ENCODE data around the gene CERS6.

CERS6 gene

DNA sequence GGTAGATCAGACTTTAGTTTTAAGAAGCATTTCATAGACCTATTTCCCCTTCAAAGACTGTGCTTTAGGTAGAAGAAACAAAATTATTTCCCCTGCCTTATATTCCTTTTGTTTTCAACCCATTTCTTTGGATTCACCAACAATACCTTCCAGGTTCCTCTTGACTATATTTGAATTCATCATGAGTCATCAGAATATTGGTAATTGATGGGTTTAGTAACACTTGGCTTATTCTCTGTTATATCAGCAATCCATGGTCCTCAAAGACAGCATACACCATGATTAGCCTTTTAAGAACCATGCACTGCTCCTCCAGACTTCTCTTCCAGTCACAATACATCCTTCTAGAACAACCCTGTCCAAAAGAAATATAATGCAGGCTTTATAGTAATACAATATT lies 263.4 kb downstream of the CERS6 start:
- ChIA-PET POLR2A (no interaction called here), CTCF (interaction anchor here (1.6 kb wide), 1 partner anchor 14 kb away, joined by 4 read pairs; no protein-coding TSS in a partner anchor)
- Histone ChIP-seq H3K9me3 (ENCODE audit: control insufficient read depth, insufficient read depth, low read depth, low read length) (no peaks in the 10 kb centered on the region), H3K36me3 (ENCODE audit: control insufficient read depth in 2 of 2, insufficient read depth in 1 of 2, low read length in 2 of 2) (peaks cover 0 to 13% of the 10 kb centered on the region in 2 experiments; a peak in 1 of 3 replicates), H3K4me1 (ENCODE audit: control insufficient read depth, insufficient read depth, low read length) (no peaks in the 10 kb centered on the region), H3K4me3 (ENCODE audit: low read depth, low read length) (no peak overlapping the region), H3K27ac (ENCODE audit: extremely low read depth, low read depth, low read length) (no peak overlapping the region)
- TF ChIP-seq TCF7L2 (IDR thresholded peaks at IDR 0.05; ENCODE audit: borderline replicate concordance, low read depth, low read length) (no peak), ZNF830 (tag by site-specific recombination; IDR thresholded peaks at IDR 0.05; ENCODE audit: low read depth) (no peak), ZNF433 (tag by site-specific recombination; IDR thresholded peaks at IDR 0.05; ENCODE audit: low read depth) (no peak), ZNF146 (tag by site-specific recombination; IDR thresholded peaks at IDR 0.05) (no peak), ZNF664 (tag by site-specific recombination; IDR thresholded peaks at IDR 0.05) (no peak), ZNF670 (tag by site-specific recombination; IDR thresholded peaks at IDR 0.05; ENCODE audit: low read depth) (no peak), ZNF555 (tag by site-specific recombination; conservative IDR thresholded peaks at IDR 0.05) (no peak), ZNF398 (tag by site-specific recombination; IDR thresholded peaks at IDR 0.05) (no peak), ZNF302 (tag by site-specific recombination; IDR thresholded peaks at IDR 0.05; ENCODE audit: low read depth) (no peak), WT1 (tag by site-specific recombination; IDR thresholded peaks at IDR 0.05) (no peak)
- TF ChIP-seq, protein P1, sequence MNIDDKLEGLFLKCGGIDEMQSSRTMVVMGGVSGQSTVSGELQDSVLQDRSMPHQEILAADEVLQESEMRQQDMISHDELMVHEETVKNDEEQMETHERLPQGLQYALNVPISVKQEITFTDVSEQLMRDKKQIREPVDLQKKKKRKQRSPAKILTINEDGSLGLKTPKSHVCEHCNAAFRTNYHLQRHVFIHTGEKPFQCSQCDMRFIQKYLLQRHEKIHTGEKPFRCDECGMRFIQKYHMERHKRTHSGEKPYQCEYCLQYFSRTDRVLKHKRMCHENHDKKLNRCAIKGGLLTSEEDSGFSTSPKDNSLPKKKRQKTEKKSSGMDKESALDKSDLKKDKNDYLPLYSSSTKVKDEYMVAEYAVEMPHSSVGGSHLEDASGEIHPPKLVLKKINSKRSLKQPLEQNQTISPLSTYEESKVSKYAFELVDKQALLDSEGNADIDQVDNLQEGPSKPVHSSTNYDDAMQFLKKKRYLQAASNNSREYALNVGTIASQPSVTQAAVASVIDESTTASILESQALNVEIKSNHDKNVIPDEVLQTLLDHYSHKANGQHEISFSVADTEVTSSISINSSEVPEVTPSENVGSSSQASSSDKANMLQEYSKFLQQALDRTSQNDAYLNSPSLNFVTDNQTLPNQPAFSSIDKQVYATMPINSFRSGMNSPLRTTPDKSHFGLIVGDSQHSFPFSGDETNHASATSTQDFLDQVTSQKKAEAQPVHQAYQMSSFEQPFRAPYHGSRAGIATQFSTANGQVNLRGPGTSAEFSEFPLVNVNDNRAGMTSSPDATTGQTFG (tag by site-specific recombination; IDR thresholded peaks at IDR 0.05; ENCODE audit: borderline replicate concordance), result no peak

GRCh38 chr2:168722592-168722991 lies 266.5 kb downstream of the CERS6 start:
- Histone ChIP-seq H3K9me3 (ENCODE audit: control insufficient read depth, insufficient read depth, low read depth, low read length) (no peaks in the 10 kb centered on the region), H3K36me3 (ENCODE audit: control insufficient read depth in 2 of 2, insufficient read depth in 1 of 2, low read length in 2 of 2) (peaks cover 0 to 13% of the 10 kb centered on the region in 2 experiments; a peak in 1 of 3 replicates), H3K27ac (ENCODE audit: extremely low read depth, low read depth, low read length) (no peak overlapping the region), H3K4me1 (ENCODE audit: control insufficient read depth, insufficient read depth, low read length) (no peaks in the 10 kb centered on the region), H3K4me3 (ENCODE audit: low read depth, low read length) (no peak overlapping the region)
- CTCF ChIA-PET, result no interaction called here
- POLR2A ChIA-PET, result no interaction called here
- no peak for TF ChIP-seq KLF16 (tag by site-specific recombination; IDR thresholded peaks at IDR 0.05)
- no peak for TF ChIP-seq ZNF624 (tag by site-specific recombination; IDR thresholded peaks at IDR 0.05)
- TF ChIP-seq ZNF777 (tag by site-specific recombination; IDR thresholded peaks at IDR 0.05; ENCODE audit: borderline replicate concordance), result no peak
- no peak for TF ChIP-seq ZNF221 (tag by site-specific recombination; IDR thresholded peaks at IDR 0.05; ENCODE audit: borderline replicate concordance)
- no peak for TF ChIP-seq ZNF530 (tag by site-specific recombination; IDR thresholded peaks at IDR 0.05; ENCODE audit: low read depth)
- TF ChIP-seq PRDM2 (tag by site-specific recombination; IDR thresholded peaks at IDR 0.05; ENCODE audit: borderline replicate concordance), result no peak
- no peak for TF ChIP-seq GLI2 (tag by site-specific recombination; IDR thresholded peaks at IDR 0.05; ENCODE audit: borderline replicate concordance, low read depth)
- no peak for TF ChIP-seq ZNF132 (tag by site-specific recombination; IDR thresholded peaks at IDR 0.05; ENCODE audit: borderline replicate concordance)
- no peak for TF ChIP-seq SALL2 (tag by site-specific recombination; IDR thresholded peaks at IDR 0.05; ENCODE audit: borderline replicate concordance)
- no peak for TF ChIP-seq ZNF830 (tag by site-specific recombination; IDR thresholded peaks at IDR 0.05; ENCODE audit: low read depth)
- no peak for TF ChIP-seq REPIN1 (tag by site-specific recombination; IDR thresholded peaks at IDR 0.05; ENCODE audit: low read depth)
- TF ChIP-seq, protein P2, sequence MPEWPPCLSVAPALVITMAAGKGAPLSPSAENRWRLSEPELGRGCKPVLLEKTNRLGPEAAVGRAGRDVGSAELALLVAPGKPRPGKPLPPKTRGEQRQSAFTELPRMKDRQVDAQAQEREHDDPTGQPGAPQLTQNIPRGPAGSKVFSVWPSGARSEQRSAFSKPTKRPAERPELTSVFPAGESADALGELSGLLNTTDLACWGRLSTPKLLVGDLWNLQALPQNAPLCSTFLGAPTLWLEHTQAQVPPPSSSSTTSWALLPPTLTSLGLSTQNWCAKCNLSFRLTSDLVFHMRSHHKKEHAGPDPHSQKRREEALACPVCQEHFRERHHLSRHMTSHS (tag by site-specific recombination; IDR thresholded peaks at IDR 0.05), result no peak
- no peak for TF ChIP-seq ZNF211 (tag by site-specific recombination; IDR thresholded peaks at IDR 0.05; ENCODE audit: low read depth)
- no peak for TF ChIP-seq ZNF239 (tag by site-specific recombination; IDR thresholded peaks at IDR 0.05)
- no peak for TF ChIP-seq HOXD13 (CRISPR knock-in tag; IDR thresholded peaks at IDR 0.05; ENCODE audit: borderline replicate concordance)
